Measurements from ENCODE around the gene AGBL4. TPM values are rescaled to one million over a fixed set of nuclear protein-coding genes. Genes with fewer than 3 reads are reported as not detected.

Gene AGBL4
- total and polyA plus RNA-seq, 2 of the 13 experiments (the other 11 are each of a cell fraction or from before 2014, with no cell fraction given) = not detected

GRCh38 chr1:48943826-48944225 lies 1079.9 kb downstream of the AGBL4 start:
- FAIRE-seq (no peak), DNase-seq (ENCODE audit: low spot score) (no peak), ATAC-seq (no peak)
- 18% methylated on average over 5 of the region's 5 CpGs for WGBS (ENCODE audit: low lambda C conversion rate)
- Histone ChIP-seq H3K36me3 (replicated peaks in 1 of 2; ENCODE audit: control insufficient read depth in 1 of 2, insufficient read depth in 2 of 2, low read length in 2 of 2) (no peaks in the 10 kb centered on the region), H3K79me2 (ENCODE audit: insufficient read depth, low read length) (no peaks in the 10 kb centered on the region), H3K27ac (ENCODE audit: extremely low read length, insufficient read depth, low read length) (no peak overlapping the region), H2AFZ (ENCODE audit: low read length) (no peak overlapping the region), H3K9ac (ENCODE audit: insufficient read depth, low read depth, low read length) (no peak overlapping the region), H3K4me1 (ENCODE audit: insufficient read depth, low read length) (no peaks in the 10 kb centered on the region), H3K9me3 (ENCODE audit: low read length) (peaks cover 51% of the 10 kb centered on the region), H4K20me1 (ENCODE audit: insufficient read depth, low read length) (no peaks in the 10 kb centered on the region), H3K27me3 (ENCODE audit: control insufficient read depth in 1 of 2, insufficient read depth in 2 of 2, low read length in 2 of 2) (no peaks in the 10 kb centered on the region), H3K4me3 (replicated peaks in 1 of 3; ENCODE audit: insufficient read depth in 1 of 3, low read depth in 2 of 3, low read length in 3 of 3) (no peak overlapping the region), H3K4me2 (ENCODE audit: low read depth, low read length) (no peak overlapping the region)
- in situ Hi-C loops (cut with HindIII; ENCODE audit: extremely low pct_ligation_motif_present, low pct_unique_long_range_greater_than_20kb) = no loop called here
- TF ChIP-seq CEBPB (IDR thresholded peaks at IDR 0.05; ENCODE audit: borderline replicate concordance, low read depth, low read length) = peak; percentile 64; the same call in 1 of the 2 replicates
- TF ChIP-seq PAF1 (CRISPR knock-in tag; IDR thresholded peaks at IDR 0.05) = no peak
- POLR2A ChIA-PET = no interaction called here
- BruUV-seq (replicated peaks) = no TSS peak
- intact Hi-C loops (cut with micrococcal nuclease; ENCODE audit: unreplicated experiment) = no loop called here
- CTCF ChIA-PET (ENCODE audit: low intra/inter-chr PET ratio, low total read pairs) = no interaction called here

GRCh38 chr1:48943393-48943792 lies 1080.4 kb downstream of the AGBL4 start:
- BruUV-seq (replicated peaks) = no TSS peak
- no peaks in the 10 kb centered on the region for H3K4me1 ChIP-seq (ENCODE audit: insufficient read depth, low read length)
- FAIRE-seq (no peak), DNase-seq (ENCODE audit: low spot score) (no peak), ATAC-seq (no peak)
- CTCF ChIA-PET (ENCODE audit: low intra/inter-chr PET ratio, low total read pairs) = no interaction called here
- no peak overlapping the region for H3K27ac ChIP-seq (ENCODE audit: extremely low read length, insufficient read depth, low read length)
- no peak overlapping the region for H3K4me3 ChIP-seq (replicated peaks in 1 of 3; ENCODE audit: insufficient read depth in 1 of 3, low read depth in 2 of 3, low read length in 3 of 3)
- no peaks in the 10 kb centered on the region for H3K27me3 ChIP-seq (ENCODE audit: control insufficient read depth in 1 of 2, insufficient read depth in 2 of 2, low read length in 2 of 2)
- H3K79me2 ChIP-seq (ENCODE audit: insufficient read depth, low read length) = no peaks in the 10 kb centered on the region
- H4K20me1 ChIP-seq (ENCODE audit: insufficient read depth, low read length) = no peaks in the 10 kb centered on the region
- WGBS (ENCODE audit: low lambda C conversion rate) = 54% methylated on average over 1 of the region's 1 CpG
- H2AFZ ChIP-seq (ENCODE audit: low read length) = no peak overlapping the region
- intact Hi-C loops (cut with micrococcal nuclease; ENCODE audit: unreplicated experiment) (no loop called here), in situ Hi-C loops (cut with HindIII; ENCODE audit: extremely low pct_ligation_motif_present, low pct_unique_long_range_greater_than_20kb) (no loop called here)
- peaks cover 51% of the 10 kb centered on the region for H3K9me3 ChIP-seq (ENCODE audit: low read length)
- no peaks in the 10 kb centered on the region for H3K36me3 ChIP-seq (replicated peaks in 1 of 2; ENCODE audit: control insufficient read depth in 1 of 2, insufficient read depth in 2 of 2, low read length in 2 of 2)
- H3K4me2 ChIP-seq (ENCODE audit: low read depth, low read length) = no peak overlapping the region
- no peak overlapping the region for H3K9ac ChIP-seq (ENCODE audit: insufficient read depth, low read depth, low read length)
- POLR2A ChIA-PET = no interaction called here
- no peak for TF ChIP-seq ZNF318 (CRISPR knock-in tag; IDR thresholded peaks at IDR 0.05)
